Mesenchymal stem cell (in vitro differentiated cells and primary cell): ENCODE data around the gene SMIM13.
A peak's percentile ranks its signal among the peaks of the same experiment; 100 is the strongest.

Source experiments
- DNase-seq: peaks from one replicate; pipeline ENCODE4 v3.0.0-alpha.2; 2013
- H2AFZ ChIP-seq: one replicate; pipeline ENCODE4 v1.6.1; 2013; ENCODE audit warnings: low read depth, mild to moderate bottlenecking, control low read depth, inconsistent platforms, low read length, moderate library complexity
- H2AK5ac ChIP-seq: 2 replicates; pipeline ENCODE4 v1.6.1; 2013; ENCODE audit warnings: low read length, moderate library complexity, mild to moderate bottlenecking, inconsistent platforms; ENCODE audit not compliant: severe bottlenecking
- H2BK120ac ChIP-seq: one replicate; pipeline ENCODE4 v1.6.1; 2013; ENCODE audit warnings: low read depth, mild to moderate bottlenecking, inconsistent platforms, low read length, moderate library complexity
- H2BK12ac ChIP-seq, 2 experiments: one replicate each; pipeline ENCODE4 v1.6.1; 2013; ENCODE audit warnings: inconsistent platforms in 2 of 2, low read length in 2 of 2, mild to moderate bottlenecking in 2 of 2, moderate library complexity in 2 of 2, control low read depth in 1 of 2
- H2BK15ac ChIP-seq: one replicate; pipeline ENCODE4 v1.6.1; 2013; ENCODE audit warnings: mild to moderate bottlenecking, low read depth, inconsistent platforms; ENCODE audit not compliant: poor library complexity, severe bottlenecking
- H2BK5ac ChIP-seq: 2 replicates; pipeline ENCODE4 v1.6.1; 2013; ENCODE audit warnings: low read depth, mild to moderate bottlenecking, low read length, control low read depth, inconsistent platforms; ENCODE audit not compliant: poor library complexity, severe bottlenecking
- H3K14ac ChIP-seq, 2 experiments: one replicate each; pipeline ENCODE4 v1.6.1; 2013; ENCODE audit warnings: inconsistent platforms in 2 of 2, low read length in 2 of 2, control low read depth in 1 of 2, mild to moderate bottlenecking in 1 of 2, moderate library complexity in 1 of 2
- H3K18ac ChIP-seq, 2 experiments: one replicate each; pipeline ENCODE4 v1.6.1; 2013; ENCODE audit warnings: inconsistent platforms in 2 of 2, low read length in 2 of 2, control low read depth in 1 of 2, low read depth in 1 of 2, mild to moderate bottlenecking in 1 of 2
- H3K23ac ChIP-seq, 2 experiments: one replicate each; pipeline ENCODE4 v1.6.1; 2013; ENCODE audit warnings: inconsistent platforms in 2 of 2, low read length in 2 of 2, mild to moderate bottlenecking in 2 of 2, moderate library complexity in 2 of 2, control low read depth in 1 of 2
- H3K27ac ChIP-seq: 2 replicates; pipeline ENCODE4 v1.5.1; 2013; ENCODE audit warnings: mild to moderate bottlenecking, moderate library complexity, low read length, control low read depth, inconsistent platforms; ENCODE audit not compliant: poor library complexity, severe bottlenecking
- H3K27me3 ChIP-seq, 2 experiments: 2 replicates each; pipeline versions ENCODE4 v1.6.1 to v1.7.0; 2013; ENCODE audit warnings: low read length in 2 of 2, mild to moderate bottlenecking in 2 of 2, moderate library complexity in 2 of 2, control low read depth in 1 of 2, inconsistent platforms in 1 of 2; ENCODE audit not compliant: control insufficient read depth in 1 of 2, insufficient read depth in 1 of 2
- H3K36me3 ChIP-seq, 2 experiments: 2 replicates each; pipeline versions ENCODE4 v1.6.1 to v1.7.0; 2013; ENCODE audit warnings: low read length in 2 of 2, control low read depth in 1 of 2, inconsistent platforms in 1 of 2, low read depth in 1 of 2, mild to moderate bottlenecking in 1 of 2; ENCODE audit not compliant: insufficient read depth in 2 of 2, control insufficient read depth in 1 of 2
- H3K4ac ChIP-seq, 2 experiments: one replicate each; pipeline ENCODE4 v1.6.1; 2013; ENCODE audit warnings: inconsistent platforms in 2 of 2, low read length in 2 of 2, mild to moderate bottlenecking in 2 of 2, moderate library complexity in 2 of 2, control low read depth in 1 of 2, low read depth in 1 of 2
- H3K4me1 ChIP-seq: 2 replicates; pipeline ENCODE4 v1.6.1; 2013; ENCODE audit warnings: low read depth, low read length, control low read depth; ENCODE audit not compliant: control insufficient read depth, insufficient read depth
- H3K4me2 ChIP-seq: 2 replicates; pipeline ENCODE4 v1.6.1; 2013; ENCODE audit warnings: low read length, mild to moderate bottlenecking, inconsistent platforms; ENCODE audit not compliant: poor library complexity, severe bottlenecking
- H3K4me3 ChIP-seq, 2 experiments: 2 replicates each; pipeline versions ENCODE4 v1.5.1 to v1.7.0; 2013; ENCODE audit warnings: low read length in 2 of 2, mild to moderate bottlenecking in 2 of 2, control low read depth in 1 of 2, low read depth in 1 of 2; ENCODE audit not compliant: insufficient read depth in 1 of 2
- H3K79me1 ChIP-seq: replicated peaks from 2 replicates; pipeline ENCODE4 v1.6.1; 2013; ENCODE audit warnings: mild to moderate bottlenecking, control low read depth, low read length, inconsistent platforms; ENCODE audit not compliant: poor library complexity, severe bottlenecking
- H3K9ac ChIP-seq: 2 replicates; pipeline ENCODE4 v1.7.0; 2013; ENCODE audit warnings: mild to moderate bottlenecking, low read length, moderate library complexity
- H3K9me3 ChIP-seq: 2 replicates; pipeline ENCODE4 v1.7.0; 2013; ENCODE audit warnings: mild to moderate bottlenecking, low read length; ENCODE audit not compliant: control insufficient read depth
- H4K8ac ChIP-seq: one replicate; pipeline ENCODE4 v1.6.1; 2013; ENCODE audit warnings: inconsistent platforms, mild to moderate bottlenecking, low read length, moderate library complexity
- H4K91ac ChIP-seq: one replicate; pipeline ENCODE4 v1.6.1; 2013; ENCODE audit warnings: mild to moderate bottlenecking, low read length, inconsistent platforms
- whole genome bisulfite sequencing: methylation state at CpG from one replicate; pipeline ENCODE4 v1.1.7; 2013; ENCODE audit warnings: mixed read lengths; 5-methylcytosine and 5-hydroxymethylcytosine counted together

The SMIM13 gene

GRCh38 chr6:11164717-11165646 lies 71.3 kb downstream of the SMIM13 start:
- no peak overlapping the region for H3K27ac ChIP-seq
- no peak for DNase-seq
- no peak overlapping the region for H2AK5ac ChIP-seq
- H3K9ac ChIP-seq: no peak overlapping the region
- no peak overlapping the region for H2BK15ac ChIP-seq
- no peak overlapping the region for H3K18ac ChIP-seq
- peaks cover 3% of the 10 kb centered on the region for H3K79me1 ChIP-seq
- no peak overlapping the region for H3K23ac ChIP-seq
- no peaks in the 10 kb centered on the region for H3K27me3 ChIP-seq
- no peak overlapping the region for H2BK5ac ChIP-seq
- WGBS: 94% methylated on average over 20 of the region's 20 CpGs
- no peaks in the 10 kb centered on the region for H3K9me3 ChIP-seq
- H2BK120ac ChIP-seq: no peak overlapping the region
- no peak overlapping the region for H4K8ac ChIP-seq
- H2BK12ac ChIP-seq: no peak overlapping the region
- H3K4me1 ChIP-seq: no peaks in the 10 kb centered on the region
- H3K4me3 ChIP-seq: no peak overlapping the region
- no peak overlapping the region for H2AFZ ChIP-seq
- H4K91ac ChIP-seq: peak overlapping the region; percentile 11
- no peak overlapping the region for H3K14ac ChIP-seq
- H3K4me2 ChIP-seq: no peak overlapping the region
- no peaks in the 10 kb centered on the region for H3K36me3 ChIP-seq
- no peak overlapping the region for H3K4ac ChIP-seq

DNA sequence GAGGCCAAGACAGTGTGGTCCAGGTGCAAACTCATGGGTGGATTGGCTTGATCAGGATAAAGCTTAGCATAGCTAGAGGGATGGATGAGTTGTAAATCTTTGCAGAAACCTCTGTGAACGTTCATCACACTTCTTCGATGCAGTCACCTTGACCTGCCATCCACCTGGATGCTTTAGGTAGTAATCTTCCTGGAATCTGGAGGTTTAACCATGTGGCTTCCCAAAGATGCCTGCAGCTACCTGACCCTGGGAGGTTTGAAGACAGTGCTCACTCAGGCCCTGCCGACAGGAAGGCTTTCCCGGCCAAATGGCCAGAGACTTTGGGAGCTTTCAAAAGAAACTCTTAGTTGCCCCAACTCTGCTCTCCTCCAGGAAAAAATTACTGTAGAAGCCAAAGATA lies 73.3 kb downstream of the SMIM13 start:
- Histone ChIP-seq H2BK15ac (no peak overlapping the region), H2BK12ac (no peak overlapping the region), H3K14ac (no peak overlapping the region), H3K79me1 (peaks cover 3% of the 10 kb centered on the region), H2BK5ac (no peak overlapping the region), H3K4me2 (no peak overlapping the region), H2AFZ (no peak overlapping the region), H2AK5ac (no peak overlapping the region), H3K9me3 (no peaks in the 10 kb centered on the region), H3K23ac (no peak overlapping the region), H3K9ac (no peak overlapping the region), H3K27me3 (no peaks in the 10 kb centered on the region), H3K36me3 (no peaks in the 10 kb centered on the region), H4K8ac (no peak overlapping the region), H3K18ac (no peak overlapping the region), H3K4ac (no peak overlapping the region), H3K4me1 (no peaks in the 10 kb centered on the region), H3K27ac (no peak overlapping the region), H3K4me3 (no peak overlapping the region), H4K91ac (no peak overlapping the region), H2BK120ac (no peak overlapping the region)
- 75% methylated on average over 4 of the region's 4 CpGs for WGBS
- no peak for DNase-seq

GRCh38 chr6:11168091-11168635 lies 74.5 kb downstream of the SMIM13 start:
- H3K9ac ChIP-seq: no peak overlapping the region
- no peak overlapping the region for H3K27ac ChIP-seq
- H3K4ac ChIP-seq: no peak overlapping the region
- H3K4me2 ChIP-seq: no peak overlapping the region
- no peak overlapping the region for H2AK5ac ChIP-seq
- DNase-seq: no peak
- H2BK5ac ChIP-seq: no peak overlapping the region
- peaks cover 3% of the 10 kb centered on the region for H3K79me1 ChIP-seq
- H2BK12ac ChIP-seq: no peak overlapping the region
- no peak overlapping the region for H3K14ac ChIP-seq
- H3K36me3 ChIP-seq: no peaks in the 10 kb centered on the region
- no peak overlapping the region for H3K4me3 ChIP-seq
- peaks cover 2% of the 10 kb centered on the region for H3K4me1 ChIP-seq
- H3K27me3 ChIP-seq: no peaks in the 10 kb centered on the region
- no peak overlapping the region for H4K91ac ChIP-seq
- no peak overlapping the region for H3K18ac ChIP-seq
- H2BK120ac ChIP-seq: no peak overlapping the region
- WGBS: over 99% methylated on average over 5 of the region's 7 CpGs
- H3K9me3 ChIP-seq: no peaks in the 10 kb centered on the region
- no peak overlapping the region for H2BK15ac ChIP-seq
- H2AFZ ChIP-seq: no peak overlapping the region
- no peak overlapping the region for H4K8ac ChIP-seq
- H3K23ac ChIP-seq: no peak overlapping the region

- H3K4ac ChIP-seq: no peak overlapping the region
- no peak overlapping the region for H3K27ac ChIP-seq
- WGBS: 97% methylated on average over 13 of the region's 13 CpGs
- H3K27me3 ChIP-seq: no peaks in the 10 kb centered on the region
- H3K9ac ChIP-seq: no peak overlapping the region
- H3K9me3 ChIP-seq: no peaks in the 10 kb centered on the region
- H3K4me3 ChIP-seq: no peak overlapping the region
- no peak overlapping the region for H3K4me2 ChIP-seq
- H2BK15ac ChIP-seq: no peak overlapping the region
- H4K91ac ChIP-seq: no peak overlapping the region
- H2BK12ac ChIP-seq: no peak overlapping the region
- H3K18ac ChIP-seq: no peak overlapping the region
- no peak overlapping the region for H2AFZ ChIP-seq
- no peak overlapping the region for H2BK5ac ChIP-seq
- DNase-seq: no peak
- H3K23ac ChIP-seq: no peak overlapping the region
- H3K14ac ChIP-seq: no peak overlapping the region
- H2AK5ac ChIP-seq: no peak overlapping the region
- peaks cover 2% of the 10 kb centered on the region for H3K4me1 ChIP-seq
- no peak overlapping the region for H4K8ac ChIP-seq
- no peak overlapping the region for H2BK120ac ChIP-seq
- H3K36me3 ChIP-seq: no peaks in the 10 kb centered on the region
- peaks cover 1% of the 10 kb centered on the region for H3K79me1 ChIP-seq
These were observed 78.3 kb downstream of the SMIM13 start for GRCh38 chr6:11171952-11172351.
